ENCODE measurements around the gene R3HDML. TPM values are rescaled to one million over a fixed set of nuclear protein-coding genes. Genes with fewer than 3 reads are reported as not detected.

The R3HDML gene
- total RNA-seq, 1 donor from 2014 or later: not detected

DNA sequence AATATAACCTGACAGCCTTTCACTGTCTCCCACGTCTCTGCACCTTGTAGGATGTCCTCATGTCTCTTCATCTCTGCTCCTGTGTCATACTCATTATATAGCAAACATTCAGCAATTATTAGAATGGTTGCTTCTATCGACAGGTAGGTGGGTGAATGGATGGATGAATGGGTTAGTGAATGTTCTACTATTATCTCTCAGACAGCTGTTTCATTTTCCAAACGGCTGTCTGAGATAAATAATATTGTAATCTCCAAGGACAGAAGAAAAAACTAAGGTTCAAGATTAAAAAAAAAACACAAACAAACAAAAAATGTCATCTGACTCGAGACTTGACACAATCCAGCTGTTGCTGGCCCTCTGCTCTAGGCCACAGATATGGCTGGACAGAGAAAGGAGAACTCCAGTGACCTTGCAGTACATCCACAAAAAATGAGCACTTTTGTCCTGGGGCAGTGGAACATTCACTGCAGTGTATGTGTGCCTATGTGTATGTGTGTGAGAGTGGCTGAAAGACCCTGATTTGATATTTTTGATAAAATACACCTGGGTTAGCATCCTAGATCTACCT is 20.8 kb downstream of the R3HDML start:
- Mint-ChIP-seq H3K36me3 (no peaks in the 10 kb centered on the region), H3K27ac (no peak overlapping the region), H3K27me3 (ENCODE audit: insufficient read depth, low read depth) (peaks cover 10% of the 10 kb centered on the region), H3K9me3 (no peaks in the 10 kb centered on the region), H3K4me3 (no peak overlapping the region), H3K4me1 (peaks cover 5% of the 10 kb centered on the region)
- no peaks in the 10 kb centered on the region for H3K9me3 ChIP-seq (ENCODE audit: low read depth)
- H3K27ac ChIP-seq: no peak overlapping the region
- peaks cover 5% of the 10 kb centered on the region for H3K4me1 ChIP-seq
- H4K20me1 ChIP-seq (ENCODE audit: low read depth): no peaks in the 10 kb centered on the region
- H3K4me3 ChIP-seq: no peak overlapping the region
- H3K9ac ChIP-seq: no peak overlapping the region
- TF ChIP-seq, protein P1, sequence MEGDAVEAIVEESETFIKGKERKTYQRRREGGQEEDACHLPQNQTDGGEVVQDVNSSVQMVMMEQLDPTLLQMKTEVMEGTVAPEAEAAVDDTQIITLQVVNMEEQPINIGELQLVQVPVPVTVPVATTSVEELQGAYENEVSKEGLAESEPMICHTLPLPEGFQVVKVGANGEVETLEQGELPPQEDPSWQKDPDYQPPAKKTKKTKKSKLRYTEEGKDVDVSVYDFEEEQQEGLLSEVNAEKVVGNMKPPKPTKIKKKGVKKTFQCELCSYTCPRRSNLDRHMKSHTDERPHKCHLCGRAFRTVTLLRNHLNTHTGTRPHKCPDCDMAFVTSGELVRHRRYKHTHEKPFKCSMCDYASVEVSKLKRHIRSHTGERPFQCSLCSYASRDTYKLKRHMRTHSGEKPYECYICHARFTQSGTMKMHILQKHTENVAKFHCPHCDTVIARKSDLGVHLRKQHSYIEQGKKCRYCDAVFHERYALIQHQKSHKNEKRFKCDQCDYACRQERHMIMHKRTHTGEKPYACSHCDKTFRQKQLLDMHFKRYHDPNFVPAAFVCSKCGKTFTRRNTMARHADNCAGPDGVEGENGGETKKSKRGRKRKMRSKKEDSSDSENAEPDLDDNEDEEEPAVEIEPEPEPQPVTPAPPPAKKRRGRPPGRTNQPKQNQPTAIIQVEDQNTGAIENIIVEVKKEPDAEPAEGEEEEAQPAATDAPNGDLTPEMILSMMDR (IDR thresholded peaks at IDR 0.05): no peak
- TF ChIP-seq EZH2 (IDR thresholded peaks at IDR 0.05): no peak
- no peak for TF ChIP-seq EZH2phosphoT487 (IDR thresholded peaks at IDR 0.05)
- no peaks in the 10 kb centered on the region for H3K36me3 ChIP-seq
- H3F3A ChIP-seq (ENCODE audit: low read depth): no peaks in the 10 kb centered on the region
- no peak overlapping the region for H3K4me2 ChIP-seq
- no peaks in the 10 kb centered on the region for H3K27me3 ChIP-seq
- H2AFZ ChIP-seq (replicated peaks): no peak overlapping the region
- DNase-seq (ENCODE audit: low spot score): no peak
- no peaks in the 10 kb centered on the region for H3K79me2 ChIP-seq (ENCODE audit: low read depth)

DNA sequence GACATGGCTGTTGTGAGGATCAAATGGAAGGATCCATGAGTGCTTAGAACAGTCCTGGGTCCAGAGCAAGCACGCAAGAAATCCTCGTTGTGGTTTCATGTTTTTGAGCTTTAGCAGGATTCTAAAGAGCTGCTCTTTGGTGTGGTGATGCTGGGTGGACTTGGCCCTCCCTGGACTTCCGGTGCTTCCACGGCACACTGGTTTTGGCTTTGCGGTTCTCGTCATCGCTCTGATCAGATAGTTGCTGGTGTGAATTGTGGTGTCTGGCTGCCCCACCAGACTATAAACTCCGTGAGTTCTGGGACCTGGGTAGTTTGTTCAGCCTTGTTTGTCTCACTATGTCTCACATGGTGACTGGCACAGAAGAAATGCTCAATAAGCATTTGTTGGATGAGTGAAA is 21.9 kb downstream of the R3HDML start:
- Histone ChIP-seq H3K9ac (no peak overlapping the region), H3K4me2 (no peak overlapping the region), H3K79me2 (ENCODE audit: low read depth) (no peaks in the 10 kb centered on the region), H3K27ac (no peak overlapping the region), H3K4me3 (no peak overlapping the region), H2AFZ (replicated peaks) (no peak overlapping the region), H4K20me1 (ENCODE audit: low read depth) (no peaks in the 10 kb centered on the region), H3K4me1 (peaks cover 5% of the 10 kb centered on the region), H3K27me3 (no peaks in the 10 kb centered on the region), H3K36me3 (no peaks in the 10 kb centered on the region), H3K9me3 (ENCODE audit: low read depth) (no peaks in the 10 kb centered on the region), H3F3A (ENCODE audit: low read depth) (no peaks in the 10 kb centered on the region)
- no peak overlapping the region for H3K4me3 Mint-ChIP-seq
- no peak for TF ChIP-seq EZH2 (IDR thresholded peaks at IDR 0.05)
- TF ChIP-seq EZH2phosphoT487 (IDR thresholded peaks at IDR 0.05): no peak
- TF ChIP-seq, protein P1 (IDR thresholded peaks at IDR 0.05): no peak
- H3K4me1 Mint-ChIP-seq: peaks cover 5% of the 10 kb centered on the region
- no peaks in the 10 kb centered on the region for H3K9me3 Mint-ChIP-seq
- no peak for DNase-seq (ENCODE audit: low spot score)
- H3K27ac Mint-ChIP-seq: no peak overlapping the region
- H3K36me3 Mint-ChIP-seq: no peaks in the 10 kb centered on the region
- H3K27me3 Mint-ChIP-seq (ENCODE audit: insufficient read depth, low read depth): peaks cover 12% of the 10 kb centered on the region

DNA sequence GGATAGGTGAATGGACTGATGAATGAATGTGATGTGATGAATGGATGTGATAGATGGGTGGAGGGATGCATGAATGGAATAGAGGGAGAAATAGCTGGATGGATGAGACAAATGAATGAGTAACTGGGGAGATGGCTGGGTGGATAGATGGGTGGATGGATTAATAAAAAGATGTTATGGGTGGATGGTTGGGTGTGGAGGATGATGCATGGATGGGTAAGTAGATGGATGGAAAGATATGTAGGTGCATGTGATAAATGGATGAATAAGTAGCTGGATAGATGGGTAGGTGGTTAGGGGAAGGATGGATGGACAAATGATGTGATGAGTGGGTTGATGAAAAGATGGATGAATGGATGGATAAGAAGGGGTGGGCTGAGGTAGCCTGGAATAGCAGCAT is 23.4 kb downstream of the R3HDML start:
- H3K4me2 ChIP-seq: no peak overlapping the region
- no peak overlapping the region for H3K4me3 Mint-ChIP-seq
- H3K27ac Mint-ChIP-seq: no peak overlapping the region
- no peaks in the 10 kb centered on the region for H3K36me3 Mint-ChIP-seq
- no peaks in the 10 kb centered on the region for H3F3A ChIP-seq (ENCODE audit: low read depth)
- no peaks in the 10 kb centered on the region for H3K79me2 ChIP-seq (ENCODE audit: low read depth)
- H3K4me3 ChIP-seq: no peak overlapping the region
- H3K4me1 Mint-ChIP-seq: peaks cover 4% of the 10 kb centered on the region
- no peak overlapping the region for H2AFZ ChIP-seq (replicated peaks)
- no peak overlapping the region for H3K27ac ChIP-seq
- H4K20me1 ChIP-seq (ENCODE audit: low read depth): no peaks in the 10 kb centered on the region
- TF ChIP-seq EZH2phosphoT487 (IDR thresholded peaks at IDR 0.05): no peak
- TF ChIP-seq, protein P1 (IDR thresholded peaks at IDR 0.05): no peak
- TF ChIP-seq EZH2 (IDR thresholded peaks at IDR 0.05): no peak
- peaks cover 5% of the 10 kb centered on the region for H3K4me1 ChIP-seq
- H3K9ac ChIP-seq: no peak overlapping the region
- peaks cover 9% of the 10 kb centered on the region for H3K27me3 Mint-ChIP-seq (ENCODE audit: insufficient read depth, low read depth)
- no peak for DNase-seq (ENCODE audit: low spot score)
- H3K9me3 ChIP-seq (ENCODE audit: low read depth): no peaks in the 10 kb centered on the region
- H3K9me3 Mint-ChIP-seq: no peaks in the 10 kb centered on the region
- no peaks in the 10 kb centered on the region for H3K36me3 ChIP-seq
- H3K27me3 ChIP-seq: no peaks in the 10 kb centered on the region

All from neural progenitor cell (in vitro differentiated cells).